Sigmoid colon (tissue), 4 donors: Measurements from ENCODE around the gene B4GALNT2.

Experiments
- CTCF ChIP-seq, 4 experiments: fragments of 450-650 bp in 3 of 4; fragments of 200-600 bp in 1 of 4; IDR thresholded peaks; one replicate each; pipeline ENCODE4 v1.5.1; 2016 to 2019; ENCODE audit warnings: antibody characterized with exemption in 4 of 4, mild to moderate bottlenecking in 3 of 4, moderate library complexity in 2 of 4
- EP300 ChIP-seq, 4 donors: sonication (generic); formaldehyde crosslinking; IDR thresholded peaks; one replicate each; pipeline ENCODE4 v1.6.1; 2017; ENCODE audit warnings: antibody characterized with exemption in 4 of 4
- POLR2A ChIP-seq, 2 donors: fragments of 450-650 bp; IDR thresholded peaks; one replicate each; pipeline ENCODE4 v1.6.1; 2016; ENCODE audit warnings: antibody characterized with exemption in 2 of 2, mild to moderate bottlenecking in 2 of 2, moderate library complexity in 2 of 2
- POLR2AphosphoS5 ChIP-seq, 4 donors: sonication (generic); formaldehyde crosslinking; IDR thresholded peaks; one replicate each; pipeline ENCODE4 v1.6.1; 2017; ENCODE audit warnings: antibody characterized with exemption in 4 of 4

GRCh38 chr17:49210158-49211029, 77.8 kb downstream of the B4GALNT2 start, which contains the start of the genes ABI3 and GNGT2:
- TF ChIP-seq CTCF (IDR thresholded peaks at IDR 0.05) = no peak
- no peak for TF ChIP-seq POLR2A (IDR thresholded peaks at IDR 0.05)
- TF ChIP-seq POLR2AphosphoS5 (IDR thresholded peaks at IDR 0.05) = peak in 3 of 4 donors; percentile 31 to 37 (median 34)
- no peak for TF ChIP-seq EP300 (IDR thresholded peaks at IDR 0.05)
